Lower leg skin (tissue), 3 donors: ENCODE results near the gene TRDN.

Source experiments
- CTCF ChIP-seq, 3 donors: fragments of 450-650 bp; IDR thresholded peaks; one replicate each; pipeline ENCODE4 v1.5.1; 2016; ENCODE audit warnings: antibody characterized with exemption in 3 of 3, mild to moderate bottlenecking in 3 of 3, moderate library complexity in 2 of 3
- POLR2A ChIP-seq, 2 donors: fragments of 450-650 bp; IDR thresholded peaks; one replicate each; pipeline ENCODE4 v1.6.1; 2016 to 2017; ENCODE audit warnings: antibody characterized with exemption in 2 of 2, mild to moderate bottlenecking in 1 of 2, moderate library complexity in 1 of 2

GRCh38 chr6:123508290-123508689 lies 128.5 kb downstream of the TRDN start:
- TF ChIP-seq CTCF (IDR thresholded peaks at IDR 0.05): no peak
- TF ChIP-seq POLR2A (IDR thresholded peaks at IDR 0.05): no peak
